SH-SY5Y (cell line): Measurements from ENCODE around the gene ADARB1.

Experiments
- GATA2 ChIP-seq: IDR thresholded peaks from 2 replicates; pipeline ENCODE4 v1.6.1; 2011; ENCODE audit warnings: mild to moderate bottlenecking, low read depth, low read length
- GATA3 ChIP-seq: IDR thresholded peaks from 2 replicates; pipeline ENCODE4 v1.6.1; 2011; ENCODE audit warnings: low read depth, mild to moderate bottlenecking, low read length, moderate library complexity

DNA sequence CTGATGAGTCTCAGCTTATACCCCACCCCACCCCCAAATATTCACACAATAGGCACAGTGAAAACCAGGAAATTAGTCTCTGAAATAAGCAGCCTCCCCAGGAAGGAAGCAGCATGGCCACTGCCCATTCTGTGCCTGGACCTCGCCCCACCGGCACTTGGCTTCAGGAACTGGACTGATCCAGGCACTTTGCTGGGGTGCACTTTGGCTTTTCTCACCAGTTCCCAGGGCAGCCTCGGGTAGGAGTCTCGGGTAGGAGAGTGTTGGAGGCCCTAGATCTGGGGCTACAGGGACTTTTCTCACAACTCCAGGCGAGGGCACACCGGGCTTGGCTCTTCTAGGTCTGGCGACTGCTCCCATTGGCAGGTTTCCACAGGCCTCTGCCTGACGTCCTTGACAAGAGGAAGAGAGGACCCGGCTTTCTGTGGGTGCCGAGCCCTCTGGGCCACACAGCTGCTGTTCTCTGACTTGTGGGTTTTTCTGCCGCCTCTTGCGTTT lies 18.7 kb downstream of the ADARB1 start:
- TF ChIP-seq GATA2, result no peak
- TF ChIP-seq GATA3, result no peak
